H9 (cell line): ENCODE measurements around the gene S100A6. TPM values are rescaled to one million over a fixed set of nuclear protein-coding genes. Genes with fewer than 3 reads are reported as not detected.

Experiments used
- DNase-seq: peaks from one replicate; pipeline ENCODE4 v3.0.0-alpha.2; 2017
- H2AFZ ChIP-seq: one replicate; pipeline ENCODE4 v1.6.1; 2013; ENCODE audit warnings: mild to moderate bottlenecking, low read length, control low read depth, moderate library complexity
- H2AK5ac ChIP-seq: 2 replicates; pipeline ENCODE4 v1.6.1; 2013; ENCODE audit warnings: low read length, control low read depth, mixed read lengths; ENCODE audit not compliant: insufficient read length
- H2BK120ac ChIP-seq: one replicate; pipeline ENCODE4 v1.6.1; 2013; ENCODE audit warnings: low read depth, mild to moderate bottlenecking, low read length, control low read depth, inconsistent platforms; ENCODE audit not compliant: poor library complexity, severe bottlenecking
- H2BK12ac ChIP-seq: 2 replicates; pipeline ENCODE4 v1.6.1; 2013; ENCODE audit warnings: low read length, control low read depth, mixed read lengths, low read depth; ENCODE audit not compliant: insufficient read length
- H2BK15ac ChIP-seq: 2 replicates; pipeline ENCODE4 v1.6.1; 2013; ENCODE audit warnings: low read depth, low read length, control low read depth
- H2BK20ac ChIP-seq: one replicate; pipeline ENCODE4 v1.6.1; 2013; ENCODE audit warnings: low read depth, mild to moderate bottlenecking, low read length, control low read depth, inconsistent platforms; ENCODE audit not compliant: poor library complexity, severe bottlenecking
- H2BK5ac ChIP-seq: 2 replicates; pipeline ENCODE4 v1.6.1; 2013; ENCODE audit warnings: low read length, control low read depth, mixed read lengths; ENCODE audit not compliant: insufficient read length
- H3K14ac ChIP-seq: 2 replicates; pipeline ENCODE4 v1.6.1; 2013; ENCODE audit warnings: low read length, control low read depth; ENCODE audit not compliant: insufficient read depth
- H3K18ac ChIP-seq: 2 replicates; pipeline ENCODE4 v1.6.1; 2013; ENCODE audit warnings: low read depth, mild to moderate bottlenecking, mixed read lengths, low read length, control low read depth; ENCODE audit not compliant: insufficient read length
- H3K23ac ChIP-seq: 2 replicates; pipeline ENCODE4 v1.6.1; 2013; ENCODE audit warnings: low read length, control low read depth, mixed read lengths, low read depth; ENCODE audit not compliant: insufficient read length
- H3K23me2 ChIP-seq: 2 replicates; pipeline ENCODE4 v1.6.1; 2013; ENCODE audit warnings: low read depth, mild to moderate bottlenecking, mixed read lengths, low read length, control low read depth; ENCODE audit not compliant: insufficient read length, poor library complexity, severe bottlenecking
- H3K27ac ChIP-seq: 2 replicates; pipeline ENCODE4 v1.5.1; 2013; ENCODE audit warnings: low read length, control low read depth, mixed read lengths, low read depth; ENCODE audit not compliant: insufficient read length
- H3K27me3 ChIP-seq: 2 replicates; pipeline ENCODE4 v1.6.1; 2013; ENCODE audit warnings: low read length, control low read depth, inconsistent platforms; ENCODE audit not compliant: insufficient read depth
- H3K4ac ChIP-seq: 2 replicates; pipeline ENCODE4 v1.6.1; 2013; ENCODE audit warnings: low read depth, mild to moderate bottlenecking, control low read depth, inconsistent platforms, low read length, moderate library complexity
- H3K4me1 ChIP-seq: 2 replicates; pipeline ENCODE4 v1.6.1; 2013; ENCODE audit warnings: low read length, control low read depth, inconsistent platforms; ENCODE audit not compliant: insufficient read depth
- H3K4me2 ChIP-seq: 2 replicates; pipeline ENCODE4 v1.6.1; 2013; ENCODE audit warnings: low read length, control low read depth, mixed read lengths; ENCODE audit not compliant: insufficient read length, insufficient read depth
- H3K56ac ChIP-seq: 2 replicates; pipeline ENCODE4 v1.6.1; 2013; ENCODE audit warnings: low read depth, mild to moderate bottlenecking, mixed read lengths, low read length, control low read depth; ENCODE audit not compliant: insufficient read length
- H3K79me1 ChIP-seq: 2 replicates; pipeline ENCODE4 v1.6.1; 2013; ENCODE audit warnings: low read depth, mild to moderate bottlenecking, moderate library complexity, low read length, control low read depth, inconsistent platforms; ENCODE audit not compliant: insufficient read depth, poor library complexity, severe bottlenecking
- H3K79me2 ChIP-seq: 2 replicates; pipeline ENCODE4 v1.6.1; 2013; ENCODE audit warnings: low read length, control low read depth, inconsistent platforms; ENCODE audit not compliant: insufficient read depth
- H3K9ac ChIP-seq: 2 replicates; pipeline ENCODE4 v1.6.1; 2013; ENCODE audit warnings: low read length, control low read depth, mixed read lengths; ENCODE audit not compliant: insufficient read length; ENCODE audit errors: extremely low read depth
- H3K9me3 ChIP-seq: one replicate; pipeline ENCODE4 v1.6.1; 2013; ENCODE audit warnings: low read depth, low read length, inconsistent platforms; ENCODE audit not compliant: control insufficient read depth
- H3T11ph ChIP-seq: one replicate; pipeline ENCODE4 v1.6.1; 2013; ENCODE audit warnings: mild to moderate bottlenecking, low read length, control low read depth, inconsistent platforms
- H4K20me1 ChIP-seq: one replicate; pipeline ENCODE4 v1.6.1; 2013; ENCODE audit not compliant: control insufficient read depth, insufficient read length, insufficient read depth
- H4K5ac ChIP-seq: 2 replicates; pipeline ENCODE4 v1.6.1; 2013; ENCODE audit warnings: low read depth, mild to moderate bottlenecking, mixed read lengths, low read length, control low read depth; ENCODE audit not compliant: insufficient read length
- H4K8ac ChIP-seq: replicated peaks from 2 replicates; pipeline ENCODE4 v1.6.1; 2013; ENCODE audit warnings: low read length, control low read depth, mixed read lengths, low read depth; ENCODE audit not compliant: insufficient read length
- H4K91ac ChIP-seq: 2 replicates; pipeline ENCODE4 v1.6.1; 2013; ENCODE audit warnings: low read depth, mild to moderate bottlenecking, moderate library complexity, mixed read lengths, low read length, control low read depth; ENCODE audit not compliant: insufficient read length
- H3K27ac Mint-ChIP-seq, 3 experiments: 2 replicates in 2 of 3; 3 replicates in 1 of 3; pipeline ENCODE4 v1.8.0; 2020 to 2021; ENCODE audit warnings: mixed read lengths in 3 of 3, mild to moderate bottlenecking in 1 of 3, moderate library complexity in 1 of 3
- H3K27me3 Mint-ChIP-seq: 2 replicates; pipeline ENCODE4 v1.8.0; 2021; ENCODE audit warnings: low read depth, mild to moderate bottlenecking, moderate library complexity, mixed read lengths
- H3K36me3 Mint-ChIP-seq, 3 experiments: 2 replicates in 2 of 3; 3 replicates in 1 of 3; pipeline ENCODE4 v1.8.0; 2020 to 2021; ENCODE audit warnings: low read depth in 3 of 3, mixed read lengths in 3 of 3; ENCODE audit not compliant: insufficient read depth in 1 of 3
- H3K4me1 Mint-ChIP-seq, 2 experiments: 2 replicates each; pipeline ENCODE4 v1.8.0; 2020; ENCODE audit warnings: mixed read lengths in 2 of 2
- H3K4me3 Mint-ChIP-seq, 2 experiments: 2 replicates in 1 of 2; 3 replicates in 1 of 2; pipeline ENCODE4 v1.8.0; 2020 to 2021; ENCODE audit warnings: mild to moderate bottlenecking in 2 of 2, mixed read lengths in 2 of 2, moderate library complexity in 1 of 2
- H3K9me3 Mint-ChIP-seq, 2 experiments: 2 replicates in 1 of 2; 3 replicates in 1 of 2; pipeline ENCODE4 v1.8.0; 2020; ENCODE audit warnings: mild to moderate bottlenecking in 2 of 2, mixed read lengths in 2 of 2, moderate library complexity in 1 of 2
- WGBS: extraction: QIAGEN DNeasy Blood & Tissue Kit; methylation state at CpG from one replicate; pipeline ENCODE4 v1.1.7; 2013; ENCODE audit warnings: missing lambda C conversion rate, low lambda C conversion rate, mixed read lengths; ENCODE audit not compliant: insufficient read length; ENCODE audit errors: extremely low coverage; 5-methylcytosine and 5-hydroxymethylcytosine counted together
- total RNA-seq: library from RNA; stranded (reverse); gene quantifications from 2 replicates; pipeline ENCODE4 v1.2.1, GENCODE V29; 2021
- TF ChIP-seq, protein P1 (sequence below): fragments of 200-600 bp; sonication (generic); conservative IDR thresholded peaks from 3 replicates; pipeline ENCODE4 v1.8.0; 2021; ENCODE audit warnings: antibody characterized with exemption, mild to moderate bottlenecking

S100A6 gene
- total RNA-seq, 1 experiment from 2014 or later, result not detected

DNA sequence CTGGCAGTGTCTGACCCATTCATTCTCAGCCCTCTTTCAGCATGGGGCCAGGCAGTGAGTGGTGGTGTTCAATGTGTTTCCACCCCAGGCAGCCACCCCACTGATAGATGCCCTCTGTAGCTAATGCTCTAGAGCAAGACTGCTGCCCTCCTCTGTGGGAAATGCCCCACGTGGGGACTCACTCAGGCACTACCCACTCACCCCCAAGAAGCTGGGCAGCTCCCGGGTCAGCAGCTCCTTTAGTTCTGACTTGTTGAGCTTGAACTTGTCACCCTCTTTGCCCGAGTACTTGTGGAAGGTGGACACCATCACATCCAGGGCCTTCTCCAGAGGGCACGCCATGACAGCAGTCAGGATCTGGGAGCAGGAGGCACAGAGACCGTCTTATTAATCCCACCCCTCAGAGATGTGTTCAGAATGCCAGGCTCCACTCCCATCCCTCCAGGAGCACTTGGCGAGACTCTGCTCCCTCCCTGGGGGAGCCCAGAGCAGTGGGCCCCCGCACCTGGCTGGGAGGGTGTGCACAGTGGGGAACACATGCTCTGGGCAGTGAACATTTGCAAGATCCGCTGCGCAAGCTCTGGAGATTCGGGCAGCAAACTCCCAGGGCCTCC lies 8.8 kb upstream of the S100A6 start:
- TF ChIP-seq, protein P1, sequence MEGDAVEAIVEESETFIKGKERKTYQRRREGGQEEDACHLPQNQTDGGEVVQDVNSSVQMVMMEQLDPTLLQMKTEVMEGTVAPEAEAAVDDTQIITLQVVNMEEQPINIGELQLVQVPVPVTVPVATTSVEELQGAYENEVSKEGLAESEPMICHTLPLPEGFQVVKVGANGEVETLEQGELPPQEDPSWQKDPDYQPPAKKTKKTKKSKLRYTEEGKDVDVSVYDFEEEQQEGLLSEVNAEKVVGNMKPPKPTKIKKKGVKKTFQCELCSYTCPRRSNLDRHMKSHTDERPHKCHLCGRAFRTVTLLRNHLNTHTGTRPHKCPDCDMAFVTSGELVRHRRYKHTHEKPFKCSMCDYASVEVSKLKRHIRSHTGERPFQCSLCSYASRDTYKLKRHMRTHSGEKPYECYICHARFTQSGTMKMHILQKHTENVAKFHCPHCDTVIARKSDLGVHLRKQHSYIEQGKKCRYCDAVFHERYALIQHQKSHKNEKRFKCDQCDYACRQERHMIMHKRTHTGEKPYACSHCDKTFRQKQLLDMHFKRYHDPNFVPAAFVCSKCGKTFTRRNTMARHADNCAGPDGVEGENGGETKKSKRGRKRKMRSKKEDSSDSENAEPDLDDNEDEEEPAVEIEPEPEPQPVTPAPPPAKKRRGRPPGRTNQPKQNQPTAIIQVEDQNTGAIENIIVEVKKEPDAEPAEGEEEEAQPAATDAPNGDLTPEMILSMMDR, result no peak
- Histone ChIP-seq H3K23ac (no peak overlapping the region), H2BK15ac (no peak overlapping the region), H3K4me2 (peak overlapping the region; percentile 27), H2BK120ac (no peak overlapping the region), H3K27me3 (no peaks in the 10 kb centered on the region), H4K20me1 (no peaks in the 10 kb centered on the region), H3K27ac (no peak overlapping the region), H4K8ac (no peak overlapping the region), H2BK5ac (no peak overlapping the region), H2AK5ac (no peak overlapping the region), H2AFZ (no peak overlapping the region), H3K9me3 (no peaks in the 10 kb centered on the region), H3K14ac (no peak overlapping the region), H3K79me2 (no peaks in the 10 kb centered on the region), H3K23me2 (no peaks in the 10 kb centered on the region), H3K4me1 (peaks cover 6% of the 10 kb centered on the region; the same call in 1 of the 2 replicates), H4K91ac (no peak overlapping the region), H3T11ph (no peak overlapping the region), H3K18ac (no peak overlapping the region), H3K4ac (no peak overlapping the region), H2BK12ac (no peak overlapping the region), H3K56ac (no peak overlapping the region), H3K9ac (no peak overlapping the region), H4K5ac (no peak overlapping the region), H3K79me1 (no peaks in the 10 kb centered on the region), H2BK20ac (no peak overlapping the region)
- DNase-seq, result no peak
- H3K9me3 Mint-ChIP-seq, result no peaks in the 10 kb centered on the region
- H3K4me3 Mint-ChIP-seq, result peak overlapping the region in 1 of 2 experiments; percentile 62; a peak in 2 of 5 replicates
- H3K4me1 Mint-ChIP-seq, result peaks cover 44 to 55% of the 10 kb centered on the region in 2 experiments
- no peaks in the 10 kb centered on the region; a peak in 1 of 7 replicates for H3K36me3 Mint-ChIP-seq
- H3K27me3 Mint-ChIP-seq, result peaks cover 3% of the 10 kb centered on the region
- peak overlapping the region; percentile 74 to 97 (median 80); a peak in 5 of 7 replicates for H3K27ac Mint-ChIP-seq
- no CpG with 5 or more reads among the region's 10 CpGs for WGBS
